GM23248 (cell line): Measurements from ENCODE around the gene GSC2.

Experiments used
- EZH2 ChIP-seq: fragments of 200-600 bp; sonication (generic); IDR thresholded peaks from 2 replicates; pipeline ENCODE4 v1.6.1; 2018; ENCODE audit warnings: antibody characterized with exemption, mild to moderate bottlenecking; ENCODE audit not compliant: insufficient read depth, poor library complexity, severe bottlenecking
- EZH2phosphoT487 ChIP-seq: fragments of 200-600 bp; sonication (generic); IDR thresholded peaks from 2 replicates; pipeline ENCODE4 v1.6.1; 2018; ENCODE audit warnings: antibody characterized with exemption, moderate library complexity, mild to moderate bottlenecking, low read depth; ENCODE audit not compliant: insufficient read depth

DNA sequence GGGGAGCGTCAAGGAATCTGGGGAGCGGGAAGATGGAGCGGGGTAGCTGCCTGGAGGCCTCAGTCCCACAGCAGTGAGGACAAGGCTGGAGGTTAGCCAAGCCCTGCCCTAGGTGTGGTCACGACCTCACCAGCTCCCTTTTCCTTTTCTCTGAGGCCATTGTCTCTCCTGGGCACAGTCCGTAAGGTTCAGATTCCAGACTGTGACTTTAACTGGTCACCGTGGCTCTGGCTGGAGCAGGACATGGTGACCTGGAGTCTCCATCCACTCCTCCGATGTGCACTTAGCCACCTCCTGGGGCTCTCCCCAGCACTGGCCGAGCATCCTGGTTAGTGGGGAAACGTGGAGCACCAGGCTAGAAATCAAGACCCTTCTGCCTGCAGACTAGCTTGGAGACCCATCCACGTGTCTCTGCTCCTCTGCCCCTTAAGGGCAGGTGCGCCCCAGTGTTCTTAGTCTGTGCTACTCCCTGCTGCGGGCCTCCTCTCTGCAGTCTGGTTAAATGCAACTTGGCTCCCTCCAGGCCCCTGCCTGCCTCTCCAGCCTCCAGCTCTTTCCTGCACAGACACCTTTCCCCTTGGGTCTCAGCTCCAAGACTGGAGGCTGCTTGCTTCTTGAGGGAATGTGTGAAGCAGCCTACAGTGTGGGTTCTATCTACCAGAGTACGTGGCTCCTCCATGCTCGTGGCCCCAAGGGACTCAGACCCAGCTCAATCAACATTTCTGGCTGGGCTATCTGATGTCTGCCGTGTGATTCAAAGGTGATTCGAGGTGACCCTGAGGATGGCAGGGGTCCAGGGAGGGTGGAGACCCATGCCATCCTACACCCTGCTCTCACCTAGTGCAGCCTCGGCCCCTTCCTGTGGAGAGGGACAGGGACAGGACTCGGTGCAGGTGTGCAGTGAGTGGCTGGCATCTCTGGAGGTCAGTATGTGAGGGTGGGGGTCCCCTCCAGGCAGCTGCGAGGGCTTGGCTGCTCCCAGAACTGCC lies 23.2 kb upstream of the GSC2 start:
- TF ChIP-seq EZH2, result no peak
- TF ChIP-seq EZH2phosphoT487, result no peak
